ENCODE results near the gene ONECUT3. TPM values are rescaled to one million over a fixed set of nuclear protein-coding genes. Genes with fewer than 3 reads are reported as not detected.

ONECUT3 gene
- total and polyA plus RNA-seq, 4 donors, result not detected

- TF ChIP-seq ZBTB33 (IDR thresholded peaks at IDR 0.05), result no peak
- no peak for TF ChIP-seq HNF4G (IDR thresholded peaks at IDR 0.05)
- no peak for TF ChIP-seq FOXA1 (IDR thresholded peaks at IDR 0.05)
- TF ChIP-seq JUND (IDR thresholded peaks at IDR 0.05), result no peak
- no peak for TF ChIP-seq MAX (IDR thresholded peaks at IDR 0.05)
These were observed 77.3 kb downstream of the ONECUT3 start (continued) for GRCh38 chr19:1830568-1830967.

Small RNAs within 50 kb of the gene (small RNA-seq; reads per million reads assigned to genes)
- not detected for gene RF00017

Other genes with a start within 250 kb of the ONECUT3 start
- under 1 TPM; 0.09 to 0.75 TPM for gene ADAMTSL5, start 240.5 kb upstream of the ONECUT3 start, total RNA-seq
- gene ADAMTSL5, start 240.5 kb upstream of the ONECUT3 start, polyA plus RNA-seq, result 1 to 10 TPM; 1.4 to 1.8 TPM
- not detected for gene PLK5, start 229.4 kb upstream of the ONECUT3 start, total RNA-seq
- gene PLK5, start 229.4 kb upstream of the ONECUT3 start, polyA plus RNA-seq, result under 1 TPM in 1 of 2 donors, not detected in 1; 0.03 TPM
- gene MEX3D, start 185.2 kb upstream of the ONECUT3 start, total RNA-seq, result 1 to 10 TPM; 6.0 to 9.1 TPM
- gene MEX3D, start 185.2 kb upstream of the ONECUT3 start, polyA plus RNA-seq, result 1 to 10 TPM in 1 of 2 donors, under 1 TPM in 1; 0.92 to 4.4 TPM
- gene MBD3, start 160.6 kb upstream of the ONECUT3 start, total RNA-seq, result 10 to 100 TPM; 48.4 to 57.6 TPM
- gene MBD3, start 160.6 kb upstream of the ONECUT3 start, polyA plus RNA-seq, result 10 to 100 TPM; 12.4 to 52.0 TPM
- 10 to 100 TPM; 23.8 to 37.4 TPM for gene UQCR11, start 148.0 kb upstream of the ONECUT3 start, total RNA-seq
- gene UQCR11, start 148.0 kb upstream of the ONECUT3 start, polyA plus RNA-seq, result 100 to 1,000 TPM; 127 to 862 TPM
- gene TCF3, start 100.9 kb upstream of the ONECUT3 start, total RNA-seq, result 100 to 1,000 TPM in 1 of 2 donors, 10 to 100 TPM in 1; 10.9 to 119 TPM
- gene TCF3, start 100.9 kb upstream of the ONECUT3 start, polyA plus RNA-seq, result 10 to 100 TPM in 1 of 2 donors, 1 to 10 TPM in 1; 5.2 to 14.6 TPM
- gene ATP8B3, start 58.8 kb downstream of the ONECUT3 start, total RNA-seq, result 1 to 10 TPM in 1 of 2 donors, under 1 TPM in 1; 0.50 to 3.1 TPM
- gene ATP8B3, start 58.8 kb downstream of the ONECUT3 start, polyA plus RNA-seq, result under 1 TPM; 0.42 to 0.53 TPM
- gene REXO1, start 95.0 kb downstream of the ONECUT3 start, total RNA-seq, result 10 to 100 TPM in 1 of 2 donors, 1 to 10 TPM in 1; 8.3 to 11.5 TPM
- 10 to 100 TPM in 1 of 2 donors, 1 to 10 TPM in 1; 2.0 to 10.0 TPM for gene REXO1, start 95.0 kb downstream of the ONECUT3 start, polyA plus RNA-seq
- gene KLF16, start 110.1 kb downstream of the ONECUT3 start, total RNA-seq, result 1 to 10 TPM; 4.4 to 7.6 TPM
- gene KLF16, start 110.1 kb downstream of the ONECUT3 start, polyA plus RNA-seq, result 10 to 100 TPM in 1 of 2 donors, 1 to 10 TPM in 1; 1.2 to 14.8 TPM
- 10 to 100 TPM; 25.4 to 28.6 TPM for gene ABHD17A, start 132.0 kb downstream of the ONECUT3 start, total RNA-seq
- gene ABHD17A, start 132.0 kb downstream of the ONECUT3 start, polyA plus RNA-seq, result 10 to 100 TPM in 1 of 2 donors, 1 to 10 TPM in 1; 8.1 to 30.2 TPM
- gene ADAT3, start 151.9 kb downstream of the ONECUT3 start, total RNA-seq, result 1 to 10 TPM; 1.3 to 3.3 TPM
- 1 to 10 TPM; 1.4 to 2.8 TPM for gene ADAT3, start 151.9 kb downstream of the ONECUT3 start, polyA plus RNA-seq
- 10 to 100 TPM; 16.4 to 16.8 TPM for gene SCAMP4, start 151.9 kb downstream of the ONECUT3 start, total RNA-seq
- 10 to 100 TPM; 13.0 to 22.1 TPM for gene SCAMP4, start 151.9 kb downstream of the ONECUT3 start, polyA plus RNA-seq
- 10 to 100 TPM; 26.5 to 30.6 TPM for gene CSNK1G2, start 187.7 kb downstream of the ONECUT3 start, total RNA-seq
- gene CSNK1G2, start 187.7 kb downstream of the ONECUT3 start, polyA plus RNA-seq, result 10 to 100 TPM in 1 of 2 donors, 1 to 10 TPM in 1; 3.5 to 21.3 TPM

All from liver (tissue), 6 donors.